ENCODE results near the gene DUSP3.
A peak's percentile ranks its signal among the peaks of the same experiment; 100 is the strongest.

Gene DUSP3

GRCh38 chr17:43722870-43723665, 55.7 kb downstream of the DUSP3 start:
- H3K27me3 Mint-ChIP-seq, result peaks cover 4% of the 10 kb centered on the region
- CTCF ChIA-PET, result interaction anchor here (1.0 kb wide), 1 partner anchor 28 kb away, joined by 4 read pairs; no protein-coding TSS in a partner anchor
- peaks cover 19% of the 10 kb centered on the region for H3K4me1 Mint-ChIP-seq
- H3K36me3 Mint-ChIP-seq, result peaks cover 4% of the 10 kb centered on the region
- no peak overlapping the region for H3K27ac Mint-ChIP-seq
- H3K9me3 Mint-ChIP-seq, result no peaks in the 10 kb centered on the region
- no peak overlapping the region for H3K4me3 Mint-ChIP-seq
- no peak for DNase-seq

GRCh38 chr17:43722269-43722619, 56.5 kb downstream of the DUSP3 start:
- H3K4me1 Mint-ChIP-seq, result peaks cover 19% of the 10 kb centered on the region
- CTCF ChIA-PET, result interaction anchor here (0.8 kb wide), 1 partner anchor 45 kb away, joined by 3 read pairs; no protein-coding TSS in a partner anchor
- H3K27ac Mint-ChIP-seq, result no peak overlapping the region
- peaks cover 12% of the 10 kb centered on the region for H3K27me3 Mint-ChIP-seq
- H3K36me3 Mint-ChIP-seq, result peaks cover 4% of the 10 kb centered on the region
- no peak for DNase-seq
- H3K4me3 Mint-ChIP-seq, result peak overlapping the region; percentile 99
- H3K9me3 Mint-ChIP-seq, result no peaks in the 10 kb centered on the region

GRCh38 chr17:43721537-43722268, 57.1 kb downstream of the DUSP3 start:
- DNase-seq, result no peak
- Mint-ChIP-seq H3K4me1 (peaks cover 19% of the 10 kb centered on the region), H3K9me3 (no peaks in the 10 kb centered on the region), H3K36me3 (peaks cover 4% of the 10 kb centered on the region), H3K4me3 (peak overlapping the region; percentile 99), H3K27me3 (peaks cover 17% of the 10 kb centered on the region), H3K27ac (peak overlapping the region; percentile 86)
- CTCF ChIA-PET, result interaction anchor here (0.8 kb wide), 1 partner anchor 45 kb away, joined by 3 read pairs; no protein-coding TSS in a partner anchor

GRCh38 chr17:43720311-43721060, 58.3 kb downstream of the DUSP3 start:
- Mint-ChIP-seq H3K27me3 (peaks cover 29% of the 10 kb centered on the region), H3K27ac (peak overlapping the region; percentile 99), H3K4me1 (peaks cover 19% of the 10 kb centered on the region), H3K4me3 (peak overlapping the region; percentile 99), H3K36me3 (peaks cover 4% of the 10 kb centered on the region), H3K9me3 (no peaks in the 10 kb centered on the region)
- peak; percentile 86 for DNase-seq
- CTCF ChIA-PET, result no interaction called here

GRCh38 chr17:43719578-43719977, 59.2 kb downstream of the DUSP3 start:
- Mint-ChIP-seq H3K4me1 (peaks cover 20% of the 10 kb centered on the region), H3K27ac (peak overlapping the region; percentile 0), H3K36me3 (peaks cover 4% of the 10 kb centered on the region), H3K27me3 (peaks cover 38% of the 10 kb centered on the region), H3K9me3 (no peaks in the 10 kb centered on the region), H3K4me3 (peak overlapping the region; percentile 99)
- CTCF ChIA-PET, result no interaction called here
- DNase-seq, result no peak

GRCh38 chr17:43718544-43718943, 60.2 kb downstream of the DUSP3 start:
- Mint-ChIP-seq H3K9me3 (no peaks in the 10 kb centered on the region), H3K27me3 (peaks cover 49% of the 10 kb centered on the region), H3K4me3 (no peak overlapping the region), H3K4me1 (peaks cover 28% of the 10 kb centered on the region), H3K27ac (no peak overlapping the region), H3K36me3 (peaks cover 4% of the 10 kb centered on the region)
- no peak for DNase-seq
- CTCF ChIA-PET, result no interaction called here

GRCh38 chr17:43717913-43718312, 60.9 kb downstream of the DUSP3 start:
- peaks cover 4% of the 10 kb centered on the region for H3K36me3 Mint-ChIP-seq
- no peak for DNase-seq
- CTCF ChIA-PET, result no interaction called here
- H3K9me3 Mint-ChIP-seq, result no peaks in the 10 kb centered on the region
- peaks cover 34% of the 10 kb centered on the region for H3K4me1 Mint-ChIP-seq
- no peak overlapping the region for H3K27ac Mint-ChIP-seq
- H3K4me3 Mint-ChIP-seq, result no peak overlapping the region
- H3K27me3 Mint-ChIP-seq, result peaks cover 54% of the 10 kb centered on the region
